HK-2 (cell line): ENCODE data around the gene PRR16.

Experiments
- DNase-seq: peaks from one replicate; pipeline ENCODE4 v3.0.0-alpha.2; 2018; ENCODE audit not compliant: unreplicated experiment

Gene PRR16

GRCh38 chr5:120734033-120734432 is 269.9 kb downstream of the PRR16 start:
- no peak for DNase-seq

- DNase-seq: no peak
Observed at GRCh38 chr5:120735076-120735475, 271.0 kb downstream of the PRR16 start.
